Tibial nerve (tissue), 4 donors: Measurements from ENCODE around the gene HNRNPDL. TPM values are rescaled to one million over a fixed set of nuclear protein-coding genes. Genes with fewer than 3 reads are reported as not detected.

ENCODE experiments used
- DNase-seq, 2 donors: peaks; one replicate each; pipeline ENCODE4 v3.0.0-alpha.2; 2019; ENCODE audit warnings: low spot score in 2 of 2
- H3K27ac ChIP-seq, 4 donors: fragments of 200-600 bp; sonication (generic) in 3 of 4; one replicate each; pipeline ENCODE4 v1.5.1; 2017 to 2019; ENCODE audit warnings: mild to moderate bottlenecking in 1 of 4
- H3K27me3 ChIP-seq, 2 donors: fragments of 200-600 bp; sonication (generic) in 1 of 2; one replicate each; pipeline versions ENCODE4 v1.5.1 to v1.6.0; 2017 to 2019
- H3K36me3 ChIP-seq, 3 donors: fragments of 200-600 bp; sonication (generic); one replicate each; pipeline ENCODE4 v1.5.1; 2018 to 2019
- H3K4me1 ChIP-seq, 4 donors: fragments of 200-600 bp; sonication (generic) in 3 of 4; one replicate each; pipeline ENCODE4 v1.5.1; 2017 to 2019
- H3K4me3 ChIP-seq, 4 donors: fragments of 200-600 bp; sonication (generic) in 3 of 4; one replicate each; pipeline ENCODE4 v1.5.1; 2017 to 2019; ENCODE audit warnings: mild to moderate bottlenecking in 1 of 4, moderate library complexity in 1 of 4
- H3K9me3 ChIP-seq, 4 donors: fragments of 200-600 bp; sonication (generic) in 3 of 4; one replicate each; pipeline ENCODE4 v1.5.1; 2017 to 2019
- EP300 ChIP-seq, 2 donors: sonication (generic); formaldehyde crosslinking; IDR thresholded peaks; one replicate each; pipeline ENCODE4 v1.6.1; 2017; ENCODE audit warnings: antibody characterized with exemption in 2 of 2, mild to moderate bottlenecking in 1 of 2
- POLR2A ChIP-seq, 2 donors: fragments of 450-650 bp; IDR thresholded peaks; one replicate each; pipeline ENCODE4 v1.6.1; 2017; ENCODE audit warnings: antibody characterized with exemption in 2 of 2, mild to moderate bottlenecking in 2 of 2, moderate library complexity in 2 of 2
- whole genome bisulfite sequencing, 2 donors: methylation state at CpG; one replicate each; pipeline ENCODE4 v1.1.5; 2018; 5-methylcytosine and 5-hydroxymethylcytosine counted together
- total RNA-seq, 4 donors: library from RNA; depleted of rRNA; stranded (reverse); fragments of >200 nt; gene quantifications; one replicate each; pipeline ENCODE4 v1.1.0, GENCODE V29; 2016
- TF ChIP-seq, protein P1 (sequence below), 5 experiments: fragments of 200-600 bp in 3 of 5; fragments of 450-650 bp in 2 of 5; sonication (generic) in 3 of 5; IDR thresholded peaks; one replicate each; pipeline ENCODE4 v1.5.1; 2016 to 2019; ENCODE audit warnings: antibody characterized with exemption in 5 of 5, mild to moderate bottlenecking in 3 of 5, moderate library complexity in 2 of 5

Gene HNRNPDL
- total RNA-seq, 4 donors from 2014 or later = 169 to 189 (median 176) TPM

GRCh38 chr4:82403725-82404124 is 26.5 kb downstream of the HNRNPDL start:
- DNase-seq = no peak
- TF ChIP-seq POLR2A (IDR thresholded peaks at IDR 0.05) = no peak
- TF ChIP-seq, protein P1, sequence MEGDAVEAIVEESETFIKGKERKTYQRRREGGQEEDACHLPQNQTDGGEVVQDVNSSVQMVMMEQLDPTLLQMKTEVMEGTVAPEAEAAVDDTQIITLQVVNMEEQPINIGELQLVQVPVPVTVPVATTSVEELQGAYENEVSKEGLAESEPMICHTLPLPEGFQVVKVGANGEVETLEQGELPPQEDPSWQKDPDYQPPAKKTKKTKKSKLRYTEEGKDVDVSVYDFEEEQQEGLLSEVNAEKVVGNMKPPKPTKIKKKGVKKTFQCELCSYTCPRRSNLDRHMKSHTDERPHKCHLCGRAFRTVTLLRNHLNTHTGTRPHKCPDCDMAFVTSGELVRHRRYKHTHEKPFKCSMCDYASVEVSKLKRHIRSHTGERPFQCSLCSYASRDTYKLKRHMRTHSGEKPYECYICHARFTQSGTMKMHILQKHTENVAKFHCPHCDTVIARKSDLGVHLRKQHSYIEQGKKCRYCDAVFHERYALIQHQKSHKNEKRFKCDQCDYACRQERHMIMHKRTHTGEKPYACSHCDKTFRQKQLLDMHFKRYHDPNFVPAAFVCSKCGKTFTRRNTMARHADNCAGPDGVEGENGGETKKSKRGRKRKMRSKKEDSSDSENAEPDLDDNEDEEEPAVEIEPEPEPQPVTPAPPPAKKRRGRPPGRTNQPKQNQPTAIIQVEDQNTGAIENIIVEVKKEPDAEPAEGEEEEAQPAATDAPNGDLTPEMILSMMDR (IDR thresholded peaks at IDR 0.05) = no peak
- no peak for TF ChIP-seq EP300 (IDR thresholded peaks at IDR 0.05)
- Histone ChIP-seq H3K27me3 (no peaks in the 10 kb centered on the region), H3K27ac (no peak overlapping the region), H3K9me3 (no peaks in the 10 kb centered on the region), H3K4me3 (no peak overlapping the region), H3K4me1 (no peaks in the 10 kb centered on the region), H3K36me3 (no peaks in the 10 kb centered on the region)
- WGBS, 2 donors = 66 to 71% methylated on average over 1 of the region's 1 CpG

- TF ChIP-seq POLR2A (IDR thresholded peaks at IDR 0.05) (no peak), EP300 (IDR thresholded peaks at IDR 0.05) (no peak)
- TF ChIP-seq, protein P1 (IDR thresholded peaks at IDR 0.05) = no peak
- no peak overlapping the region for H3K27ac ChIP-seq
- DNase-seq = no peak
- H3K4me1 ChIP-seq = no peaks in the 10 kb centered on the region
- H3K36me3 ChIP-seq = no peaks in the 10 kb centered on the region
- 92 to 94% methylated on average over 17 of the region's 17 CpGs for WGBS, 2 donors
- H3K9me3 ChIP-seq = no peaks in the 10 kb centered on the region
- no peak overlapping the region for H3K4me3 ChIP-seq
- no peaks in the 10 kb centered on the region for H3K27me3 ChIP-seq
These were observed 28.0 kb downstream of the HNRNPDL start for GRCh38 chr4:82402196-82402775.

- Histone ChIP-seq H3K27me3 (no peaks in the 10 kb centered on the region), H3K27ac (no peak overlapping the region), H3K36me3 (no peaks in the 10 kb centered on the region), H3K9me3 (no peaks in the 10 kb centered on the region), H3K4me3 (no peak overlapping the region), H3K4me1 (no peaks in the 10 kb centered on the region)
- 93 to 96% methylated on average over 7 of the region's 7 CpGs for WGBS, 2 donors
- no peak for TF ChIP-seq POLR2A (IDR thresholded peaks at IDR 0.05)
- TF ChIP-seq, protein P1 (IDR thresholded peaks at IDR 0.05) = no peak
- no peak for TF ChIP-seq EP300 (IDR thresholded peaks at IDR 0.05)
- no peak for DNase-seq
These were observed 28.7 kb downstream of the HNRNPDL start for GRCh38 chr4:82401600-82401999.

DNA sequence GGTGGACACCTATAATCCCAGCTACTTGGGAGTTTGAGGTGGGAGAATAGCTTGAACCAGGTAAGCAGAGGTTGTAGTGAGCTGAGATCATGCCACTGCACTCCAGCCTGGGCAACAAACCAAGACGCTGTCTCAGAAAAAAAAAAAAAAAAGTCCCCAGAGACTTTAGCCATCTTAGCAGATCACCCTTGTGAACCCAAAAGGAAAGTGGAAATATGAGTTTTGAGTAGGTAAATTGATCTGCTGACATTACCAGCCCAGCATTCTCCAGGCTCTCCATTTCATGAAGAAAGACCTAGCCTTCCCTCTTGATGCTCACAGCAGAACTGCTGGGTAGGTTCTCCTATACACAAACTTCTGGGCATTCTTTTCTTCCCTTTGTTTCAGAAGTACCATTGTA is 32.0 kb downstream of the HNRNPDL start:
- no peak for TF ChIP-seq EP300 (IDR thresholded peaks at IDR 0.05)
- TF ChIP-seq POLR2A (IDR thresholded peaks at IDR 0.05) = no peak
- TF ChIP-seq, protein P1 (IDR thresholded peaks at IDR 0.05) = no peak

GRCh38 chr4:82397527-82397926 is 32.7 kb downstream of the HNRNPDL start:
- H3K36me3 ChIP-seq = no peaks in the 10 kb centered on the region
- TF ChIP-seq, protein P1 (IDR thresholded peaks at IDR 0.05) = no peak
- TF ChIP-seq EP300 (IDR thresholded peaks at IDR 0.05) (no peak), POLR2A (IDR thresholded peaks at IDR 0.05) (no peak)
- WGBS, 2 donors = 90 to 95% methylated on average over 3 of the region's 3 CpGs
- no peaks in the 10 kb centered on the region for H3K27me3 ChIP-seq
- no peaks in the 10 kb centered on the region for H3K4me1 ChIP-seq
- no peak overlapping the region for H3K27ac ChIP-seq
- H3K4me3 ChIP-seq = no peak overlapping the region
- H3K9me3 ChIP-seq = no peaks in the 10 kb centered on the region
- DNase-seq = no peak

More for the DNA sequence above, 32.0 kb downstream of the HNRNPDL start:
- no peaks in the 10 kb centered on the region for H3K27me3 ChIP-seq
- no peaks in the 10 kb centered on the region for H3K4me1 ChIP-seq
- no peaks in the 10 kb centered on the region for H3K9me3 ChIP-seq
- H3K36me3 ChIP-seq = no peaks in the 10 kb centered on the region
- DNase-seq = no peak
- no peak overlapping the region for H3K4me3 ChIP-seq
- H3K27ac ChIP-seq = no peak overlapping the region
- WGBS, 2 donors = 86 to 88% methylated on average over 1 of the region's 1 CpG
